Neuron (in vitro differentiated cells): ENCODE results near the gene KCNIP1.

Experiments used
- H2AFZ ChIP-seq: one replicate; pipeline ENCODE4 v1.6.1; 2013; ENCODE audit warnings: low read depth, mild to moderate bottlenecking, inconsistent platforms, low read length, moderate library complexity
- H3K27me3 ChIP-seq: one replicate; pipeline ENCODE4 v1.6.1; 2013; ENCODE audit warnings: low read length; ENCODE audit not compliant: insufficient read depth
- H3K36me3 ChIP-seq: one replicate; pipeline ENCODE4 v1.6.1; 2013; ENCODE audit warnings: low read length; ENCODE audit not compliant: insufficient read depth
- H3K4me1 ChIP-seq: one replicate; pipeline ENCODE4 v1.6.1; 2013; ENCODE audit warnings: low read length; ENCODE audit not compliant: insufficient read depth
- H3K4me3 ChIP-seq: 2 replicates; pipeline ENCODE4 v1.5.1; 2013; ENCODE audit warnings: mild to moderate bottlenecking, low read length, moderate library complexity
- H3K9me3 ChIP-seq: one replicate; pipeline ENCODE4 v1.6.1; 2013; ENCODE audit warnings: low read length

KCNIP1 gene

GRCh38 chr5:170741801-170742200 lies 238.0 kb downstream of the KCNIP1 start:
- Histone ChIP-seq H3K27me3 (peaks cover 4% of the 10 kb centered on the region), H3K4me1 (peaks cover 14% of the 10 kb centered on the region), H2AFZ (no peak overlapping the region), H3K4me3 (no peak overlapping the region), H3K9me3 (no peaks in the 10 kb centered on the region), H3K36me3 (no peaks in the 10 kb centered on the region)

- H3K9me3 ChIP-seq = no peaks in the 10 kb centered on the region
- H3K36me3 ChIP-seq = no peaks in the 10 kb centered on the region
- peaks cover 14% of the 10 kb centered on the region for H3K4me1 ChIP-seq
- H3K27me3 ChIP-seq = peaks cover 4% of the 10 kb centered on the region
- H2AFZ ChIP-seq = no peak overlapping the region
- no peak overlapping the region for H3K4me3 ChIP-seq
Observed at GRCh38 chr5:170743876-170744212, 240.0 kb downstream of the KCNIP1 start.

- Histone ChIP-seq H2AFZ (no peak overlapping the region), H3K4me1 (peaks cover 14% of the 10 kb centered on the region), H3K36me3 (no peaks in the 10 kb centered on the region), H3K9me3 (no peaks in the 10 kb centered on the region), H3K27me3 (peaks cover 4% of the 10 kb centered on the region), H3K4me3 (no peak overlapping the region)
Observed at GRCh38 chr5:170745481-170746071, 241.8 kb downstream of the KCNIP1 start.

- Histone ChIP-seq H3K4me1 (peaks cover 14% of the 10 kb centered on the region), H3K9me3 (no peaks in the 10 kb centered on the region), H3K27me3 (peaks cover 6% of the 10 kb centered on the region), H3K4me3 (no peak overlapping the region), H2AFZ (no peak overlapping the region), H3K36me3 (no peaks in the 10 kb centered on the region)
Observed at GRCh38 chr5:170746075-170746960, 242.5 kb downstream of the KCNIP1 start.

- no peak overlapping the region for H2AFZ ChIP-seq
- H3K36me3 ChIP-seq = no peaks in the 10 kb centered on the region
- H3K27me3 ChIP-seq = peaks cover 6% of the 10 kb centered on the region
- no peak overlapping the region for H3K4me3 ChIP-seq
- H3K4me1 ChIP-seq = peaks cover 14% of the 10 kb centered on the region
- no peaks in the 10 kb centered on the region for H3K9me3 ChIP-seq
Observed at GRCh38 chr5:170746961-170747340, 243.1 kb downstream of the KCNIP1 start.

- H3K4me3 ChIP-seq = no peak overlapping the region
- peaks cover 14% of the 10 kb centered on the region for H3K4me1 ChIP-seq
- no peaks in the 10 kb centered on the region for H3K9me3 ChIP-seq
- H3K27me3 ChIP-seq = peaks cover 6% of the 10 kb centered on the region
- H2AFZ ChIP-seq = no peak overlapping the region
- no peaks in the 10 kb centered on the region for H3K36me3 ChIP-seq
Observed at GRCh38 chr5:170747357-170747756, 243.5 kb downstream of the KCNIP1 start.

- peaks cover 14% of the 10 kb centered on the region for H3K4me1 ChIP-seq
- no peak overlapping the region for H3K4me3 ChIP-seq
- no peaks in the 10 kb centered on the region for H3K36me3 ChIP-seq
- no peak overlapping the region for H2AFZ ChIP-seq
- H3K27me3 ChIP-seq = peaks cover 6% of the 10 kb centered on the region
- no peaks in the 10 kb centered on the region for H3K9me3 ChIP-seq
Observed at GRCh38 chr5:170747851-170748250, 244.0 kb downstream of the KCNIP1 start.

GRCh38 chr5:170748951-170749471 lies 245.2 kb downstream of the KCNIP1 start:
- no peak overlapping the region for H2AFZ ChIP-seq
- H3K36me3 ChIP-seq = no peaks in the 10 kb centered on the region
- H3K4me3 ChIP-seq = no peak overlapping the region
- peaks cover 2% of the 10 kb centered on the region for H3K27me3 ChIP-seq
- peaks cover 14% of the 10 kb centered on the region for H3K4me1 ChIP-seq
- no peaks in the 10 kb centered on the region for H3K9me3 ChIP-seq

- no peak overlapping the region for H3K4me3 ChIP-seq
- H3K36me3 ChIP-seq = no peaks in the 10 kb centered on the region
- H3K9me3 ChIP-seq = no peaks in the 10 kb centered on the region
- H2AFZ ChIP-seq = no peak overlapping the region
- peaks cover 2% of the 10 kb centered on the region for H3K27me3 ChIP-seq
- peaks cover 12% of the 10 kb centered on the region for H3K4me1 ChIP-seq
Observed at GRCh38 chr5:170749911-170750431, 246.2 kb downstream of the KCNIP1 start.

- peaks cover 2% of the 10 kb centered on the region for H3K27me3 ChIP-seq
- no peaks in the 10 kb centered on the region for H3K36me3 ChIP-seq
- H2AFZ ChIP-seq = no peak overlapping the region
- H3K4me3 ChIP-seq = no peak overlapping the region
- peaks cover 7% of the 10 kb centered on the region for H3K4me1 ChIP-seq
- H3K9me3 ChIP-seq = no peaks in the 10 kb centered on the region
Observed at GRCh38 chr5:170750791-170751190, 247.0 kb downstream of the KCNIP1 start.

- H2AFZ ChIP-seq = no peak overlapping the region
- H3K36me3 ChIP-seq = no peaks in the 10 kb centered on the region
- H3K4me1 ChIP-seq = no peaks in the 10 kb centered on the region
- H3K9me3 ChIP-seq = no peaks in the 10 kb centered on the region
- H3K4me3 ChIP-seq = no peak overlapping the region
- peaks cover 2% of the 10 kb centered on the region for H3K27me3 ChIP-seq
Observed at GRCh38 chr5:170751631-170752030, 247.8 kb downstream of the KCNIP1 start.

- no peaks in the 10 kb centered on the region for H3K9me3 ChIP-seq
- no peak overlapping the region for H3K4me3 ChIP-seq
- H3K27me3 ChIP-seq = peaks cover 2% of the 10 kb centered on the region
- H3K36me3 ChIP-seq = no peaks in the 10 kb centered on the region
- no peaks in the 10 kb centered on the region for H3K4me1 ChIP-seq
- H2AFZ ChIP-seq = no peak overlapping the region
Observed at GRCh38 chr5:170752257-170753215, 248.7 kb downstream of the KCNIP1 start.
